Memory B cell (primary cell): ENCODE measurements around the gene PPP6R1.

ENCODE experiments used
- ATAC-seq: fragments of 150-1000 bp; cut with Tn5 transposase; 2 replicates; pipeline ENCODE4 v1.10.0; 2021; ENCODE audit warnings: low read depth, mild to moderate bottlenecking, moderate library complexity
- DNase-seq, 2 donors: peaks; one replicate each; pipeline ENCODE4 v3.0.0; 2022; ENCODE audit warnings: low spot score in 2 of 2
- H3K27ac Mint-ChIP-seq: one replicate; pipeline ENCODE4 v1.8.0; 2022; ENCODE audit warnings: mild to moderate bottlenecking, moderate library complexity, mixed read lengths
- H3K27me3 Mint-ChIP-seq: one replicate; pipeline ENCODE4 v1.8.0; 2022; ENCODE audit warnings: mixed read lengths
- H3K36me3 Mint-ChIP-seq: one replicate; pipeline ENCODE4 v1.8.0; 2022; ENCODE audit warnings: mild to moderate bottlenecking, mixed read lengths
- H3K4me1 Mint-ChIP-seq: one replicate; pipeline ENCODE4 v1.8.0; 2022; ENCODE audit warnings: mixed read lengths
- H3K4me3 Mint-ChIP-seq: one replicate; pipeline ENCODE4 v1.8.0; 2022; ENCODE audit warnings: mild to moderate bottlenecking, moderate library complexity, mixed read lengths
- H3K9me3 Mint-ChIP-seq: one replicate; pipeline ENCODE4 v1.8.0; 2022; ENCODE audit warnings: mixed read lengths

The PPP6R1 gene

GRCh38 chr19:55248166-55248675 lies 10.6 kb downstream of the PPP6R1 start:
- Mint-ChIP-seq H3K27me3 (no peaks in the 10 kb centered on the region), H3K9me3 (no peaks in the 10 kb centered on the region), H3K4me1 (peaks cover 30% of the 10 kb centered on the region), H3K27ac (no peak overlapping the region), H3K4me3 (peak overlapping the region; percentile 22), H3K36me3 (peaks cover 17% of the 10 kb centered on the region)
- ATAC-seq (no peak), DNase-seq (no peak)

DNA sequence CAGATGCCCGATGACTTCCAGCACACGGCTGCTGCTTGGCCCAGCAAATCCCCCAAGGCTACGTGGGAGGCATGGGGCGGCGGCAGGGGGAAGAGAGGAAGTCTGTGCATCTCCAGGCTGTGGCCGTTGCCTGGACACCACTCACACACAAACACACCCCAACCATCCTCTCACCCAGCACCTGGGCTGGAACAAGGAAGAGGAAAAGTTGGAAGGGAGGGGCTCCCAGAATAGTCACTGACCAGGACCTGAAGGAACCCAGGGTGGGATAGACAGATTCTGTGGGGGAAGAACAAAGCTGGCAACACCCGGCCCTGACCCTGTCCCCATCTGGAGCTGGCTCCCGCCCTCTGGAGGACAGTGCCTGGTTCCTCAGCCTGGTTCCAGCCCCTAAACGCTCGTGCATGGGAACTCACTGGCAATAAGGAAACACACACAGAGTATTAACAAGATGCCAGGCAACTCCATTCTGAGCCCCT lies 11.2 kb downstream of the PPP6R1 start:
- no peaks in the 10 kb centered on the region for H3K27me3 Mint-ChIP-seq
- peaks cover 19% of the 10 kb centered on the region for H3K36me3 Mint-ChIP-seq
- no peak for ATAC-seq
- DNase-seq: no peak
- H3K4me3 Mint-ChIP-seq: no peak overlapping the region
- peaks cover 29% of the 10 kb centered on the region for H3K4me1 Mint-ChIP-seq
- no peak overlapping the region for H3K27ac Mint-ChIP-seq
- no peaks in the 10 kb centered on the region for H3K9me3 Mint-ChIP-seq

- DNase-seq (no peak), ATAC-seq (no peak)
- H3K36me3 Mint-ChIP-seq: peaks cover 20% of the 10 kb centered on the region
- no peak overlapping the region for H3K27ac Mint-ChIP-seq
- H3K9me3 Mint-ChIP-seq: no peaks in the 10 kb centered on the region
- H3K4me1 Mint-ChIP-seq: peaks cover 28% of the 10 kb centered on the region
- H3K27me3 Mint-ChIP-seq: no peaks in the 10 kb centered on the region
- no peak overlapping the region for H3K4me3 Mint-ChIP-seq
These were observed 12.1 kb downstream of the PPP6R1 start for GRCh38 chr19:55246462-55247451.

- peaks cover 21% of the 10 kb centered on the region for H3K36me3 Mint-ChIP-seq
- H3K27ac Mint-ChIP-seq: no peak overlapping the region
- no peak overlapping the region for H3K4me3 Mint-ChIP-seq
- no peaks in the 10 kb centered on the region for H3K9me3 Mint-ChIP-seq
- H3K4me1 Mint-ChIP-seq: peaks cover 14% of the 10 kb centered on the region
- DNase-seq (no peak), ATAC-seq (no peak)
- no peaks in the 10 kb centered on the region for H3K27me3 Mint-ChIP-seq
These were observed 13.4 kb downstream of the PPP6R1 start for GRCh38 chr19:55245236-55245904.

GRCh38 chr19:55244004-55244680 lies 14.7 kb downstream of the PPP6R1 start:
- no peaks in the 10 kb centered on the region for H3K27me3 Mint-ChIP-seq
- DNase-seq (no peak), ATAC-seq (no peak)
- peaks cover 22% of the 10 kb centered on the region for H3K36me3 Mint-ChIP-seq
- no peak overlapping the region for H3K4me3 Mint-ChIP-seq
- H3K27ac Mint-ChIP-seq: no peak overlapping the region
- H3K9me3 Mint-ChIP-seq: no peaks in the 10 kb centered on the region
- H3K4me1 Mint-ChIP-seq: peaks cover 13% of the 10 kb centered on the region

- Mint-ChIP-seq H3K36me3 (peaks cover 23% of the 10 kb centered on the region), H3K9me3 (no peaks in the 10 kb centered on the region), H3K27ac (no peak overlapping the region), H3K27me3 (no peaks in the 10 kb centered on the region), H3K4me1 (peaks cover 4% of the 10 kb centered on the region), H3K4me3 (no peak overlapping the region)
- DNase-seq (no peak), ATAC-seq (no peak)
These were observed 16.3 kb downstream of the PPP6R1 start for GRCh38 chr19:55242517-55242916.

DNA sequence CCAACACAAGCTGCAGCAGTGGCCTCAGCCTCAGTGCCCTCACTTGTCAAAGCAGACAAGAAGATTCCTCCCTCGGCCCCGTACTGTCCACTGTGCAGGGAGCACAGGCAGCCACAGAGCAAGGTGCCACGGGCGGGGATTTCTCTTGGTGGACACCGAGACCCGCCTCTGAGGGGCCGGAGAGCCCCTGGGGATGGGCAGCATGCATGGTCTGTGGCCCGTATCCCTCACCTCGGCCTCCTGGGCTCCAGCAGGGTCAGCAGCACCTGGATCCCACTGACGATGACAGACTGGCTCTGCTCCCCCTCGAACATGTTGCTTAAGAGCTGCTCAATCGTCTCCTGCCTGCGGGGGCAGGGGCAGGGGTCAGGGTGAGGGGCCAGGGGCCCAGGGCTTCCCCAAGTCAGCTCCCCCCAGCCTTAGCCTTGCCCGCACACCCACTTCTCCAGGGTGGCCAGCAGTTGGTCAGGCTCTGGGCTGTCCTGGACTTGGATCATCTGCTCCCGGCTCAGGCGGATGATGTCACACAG lies 16.8 kb downstream of the PPP6R1 start:
- H3K4me3 Mint-ChIP-seq: no peak overlapping the region
- H3K27me3 Mint-ChIP-seq: no peaks in the 10 kb centered on the region
- peaks cover 28% of the 10 kb centered on the region for H3K36me3 Mint-ChIP-seq
- ATAC-seq: no peak
- DNase-seq: no peak
- no peak overlapping the region for H3K27ac Mint-ChIP-seq
- no peaks in the 10 kb centered on the region for H3K9me3 Mint-ChIP-seq
- peaks cover 4% of the 10 kb centered on the region for H3K4me1 Mint-ChIP-seq

DNA sequence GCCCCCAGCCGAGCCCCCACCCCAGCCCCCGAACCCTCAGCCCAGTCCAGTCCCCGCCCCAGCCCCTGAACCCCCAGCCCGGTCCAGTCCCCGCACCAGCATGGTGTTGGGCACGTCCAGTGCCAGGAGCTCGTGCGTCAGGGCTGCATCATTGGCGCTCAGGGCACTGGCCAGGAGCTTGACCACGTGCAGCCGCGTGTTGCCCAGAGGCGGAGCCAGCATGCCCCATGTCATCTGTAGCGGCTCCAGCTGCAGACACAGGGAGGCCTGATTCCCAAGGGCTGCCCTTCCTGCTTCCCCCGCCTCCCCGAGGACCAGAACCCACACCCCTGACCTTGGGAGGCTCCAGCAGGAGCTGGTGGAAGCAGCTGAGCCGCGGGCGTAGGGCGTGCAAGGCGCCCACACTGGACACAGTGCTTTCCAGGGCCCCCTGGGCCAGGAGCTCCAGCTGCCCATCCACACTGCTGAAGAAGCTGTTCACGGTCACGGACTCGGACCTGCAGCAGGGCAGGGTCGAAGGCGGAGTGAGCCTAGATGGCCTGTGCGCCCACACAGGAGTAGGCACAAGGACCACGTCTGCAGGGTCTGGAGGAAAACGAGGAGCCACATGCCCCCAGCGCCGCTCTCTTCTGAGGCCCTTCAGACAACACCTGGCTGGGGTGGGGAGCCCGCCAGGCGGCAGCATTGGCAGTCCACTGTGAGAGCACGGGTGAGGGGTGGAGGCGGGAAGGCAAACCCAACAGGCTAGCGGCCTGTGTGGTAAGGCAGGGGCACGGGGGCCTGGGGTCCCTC lies 17.5 kb downstream of the PPP6R1 start:
- H3K36me3 Mint-ChIP-seq: peaks cover 34% of the 10 kb centered on the region

GRCh38 chr19:55240713-55241020 lies 18.1 kb downstream of the PPP6R1 start:
- Mint-ChIP-seq H3K27me3 (no peaks in the 10 kb centered on the region), H3K36me3 (peaks cover 36% of the 10 kb centered on the region), H3K27ac (no peak overlapping the region), H3K4me1 (peaks cover 2% of the 10 kb centered on the region), H3K9me3 (no peaks in the 10 kb centered on the region), H3K4me3 (no peak overlapping the region)
- no peak for ATAC-seq
- no peak for DNase-seq

More for the DNA sequence above, 17.5 kb downstream of the PPP6R1 start:
- peaks cover 4% of the 10 kb centered on the region for H3K4me1 Mint-ChIP-seq
- no peak overlapping the region for H3K27ac Mint-ChIP-seq
- no peaks in the 10 kb centered on the region for H3K27me3 Mint-ChIP-seq
- ATAC-seq: no peak
- H3K4me3 Mint-ChIP-seq: no peak overlapping the region
- H3K9me3 Mint-ChIP-seq: no peaks in the 10 kb centered on the region
- DNase-seq: no peak

GRCh38 chr19:55239004-55239403 lies 19.8 kb downstream of the PPP6R1 start:
- H3K4me3 Mint-ChIP-seq: no peak overlapping the region
- peaks cover 42% of the 10 kb centered on the region for H3K36me3 Mint-ChIP-seq
- H3K27me3 Mint-ChIP-seq: no peaks in the 10 kb centered on the region
- H3K9me3 Mint-ChIP-seq: no peaks in the 10 kb centered on the region
- ATAC-seq: no peak
- H3K4me1 Mint-ChIP-seq: peaks cover 2% of the 10 kb centered on the region
- H3K27ac Mint-ChIP-seq: no peak overlapping the region
- no peak for DNase-seq

- peaks cover 43% of the 10 kb centered on the region for H3K36me3 Mint-ChIP-seq
- H3K4me3 Mint-ChIP-seq: no peak overlapping the region
- no peak overlapping the region for H3K27ac Mint-ChIP-seq
- peaks cover 2% of the 10 kb centered on the region for H3K4me1 Mint-ChIP-seq
- DNase-seq: no peak
- no peak for ATAC-seq
- H3K9me3 Mint-ChIP-seq: no peaks in the 10 kb centered on the region
- no peaks in the 10 kb centered on the region for H3K27me3 Mint-ChIP-seq
These were observed 20.8 kb downstream of the PPP6R1 start for GRCh38 chr19:55238030-55238429.

GRCh38 chr19:55232986-55233385 lies 25.8 kb downstream of the PPP6R1 start:
- Mint-ChIP-seq H3K27me3 (no peaks in the 10 kb centered on the region), H3K27ac (no peak overlapping the region), H3K4me3 (no peak overlapping the region), H3K36me3 (peaks cover 41% of the 10 kb centered on the region), H3K9me3 (no peaks in the 10 kb centered on the region), H3K4me1 (peaks cover 2% of the 10 kb centered on the region)
- DNase-seq (no peak), ATAC-seq (no peak)

- peaks cover 2% of the 10 kb centered on the region for H3K4me1 Mint-ChIP-seq
- no peaks in the 10 kb centered on the region for H3K9me3 Mint-ChIP-seq
- DNase-seq: no peak
- no peak overlapping the region for H3K4me3 Mint-ChIP-seq
- H3K27ac Mint-ChIP-seq: no peak overlapping the region
- H3K27me3 Mint-ChIP-seq: no peaks in the 10 kb centered on the region
- peaks cover 42% of the 10 kb centered on the region for H3K36me3 Mint-ChIP-seq
- no peak for ATAC-seq
These were observed 26.6 kb downstream of the PPP6R1 start for GRCh38 chr19:55232286-55232602.
